Measurements from ENCODE around the gene TGFBRAP1.

Gene TGFBRAP1

DNA sequence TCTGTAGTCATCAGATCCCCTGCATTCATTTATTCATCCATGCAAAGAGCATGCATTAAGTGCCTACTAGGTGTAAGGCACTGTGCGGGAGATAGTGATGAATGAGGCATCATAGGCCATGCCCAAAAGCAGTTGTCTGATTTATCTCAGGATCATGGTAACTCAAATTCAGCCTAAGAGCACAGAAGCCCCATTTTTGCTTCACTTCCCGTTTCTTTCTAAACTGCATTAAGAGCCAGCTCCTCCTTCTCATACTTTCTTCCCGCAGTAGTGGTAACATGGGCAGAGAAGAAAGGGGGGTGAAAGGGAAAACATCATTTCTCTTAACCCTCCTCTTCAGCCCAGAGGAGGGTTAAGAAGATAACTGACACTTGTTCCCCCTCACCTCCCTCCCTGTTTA lies 85.1 kb downstream of the TGFBRAP1 start:
- no peak for FAIRE-seq
- DNase-seq (ENCODE audit: insufficient read length, low spot score) = no peak

DNA sequence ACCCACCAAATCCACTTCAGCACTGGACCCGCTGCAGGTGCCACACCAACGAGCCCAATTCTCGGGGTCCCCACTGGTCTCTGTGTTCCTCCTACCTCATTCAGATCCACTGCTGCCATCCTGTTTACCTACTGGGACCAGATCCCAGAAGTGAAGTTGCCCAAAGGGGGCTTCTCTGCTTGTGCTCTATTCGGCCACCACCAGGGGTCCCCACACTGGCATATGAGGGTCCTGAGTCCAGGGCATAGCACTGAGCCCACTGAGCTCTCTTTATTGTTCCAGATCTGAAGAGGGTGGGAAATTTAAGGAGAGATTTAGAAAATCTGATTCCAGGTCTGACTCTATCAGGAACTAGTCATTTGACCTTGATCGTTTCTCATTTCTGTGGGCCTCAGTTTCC lies 85.6 kb downstream of the TGFBRAP1 start:
- no peak for DNase-seq (ENCODE audit: insufficient read length, low spot score)
- FAIRE-seq = no peak

DNA sequence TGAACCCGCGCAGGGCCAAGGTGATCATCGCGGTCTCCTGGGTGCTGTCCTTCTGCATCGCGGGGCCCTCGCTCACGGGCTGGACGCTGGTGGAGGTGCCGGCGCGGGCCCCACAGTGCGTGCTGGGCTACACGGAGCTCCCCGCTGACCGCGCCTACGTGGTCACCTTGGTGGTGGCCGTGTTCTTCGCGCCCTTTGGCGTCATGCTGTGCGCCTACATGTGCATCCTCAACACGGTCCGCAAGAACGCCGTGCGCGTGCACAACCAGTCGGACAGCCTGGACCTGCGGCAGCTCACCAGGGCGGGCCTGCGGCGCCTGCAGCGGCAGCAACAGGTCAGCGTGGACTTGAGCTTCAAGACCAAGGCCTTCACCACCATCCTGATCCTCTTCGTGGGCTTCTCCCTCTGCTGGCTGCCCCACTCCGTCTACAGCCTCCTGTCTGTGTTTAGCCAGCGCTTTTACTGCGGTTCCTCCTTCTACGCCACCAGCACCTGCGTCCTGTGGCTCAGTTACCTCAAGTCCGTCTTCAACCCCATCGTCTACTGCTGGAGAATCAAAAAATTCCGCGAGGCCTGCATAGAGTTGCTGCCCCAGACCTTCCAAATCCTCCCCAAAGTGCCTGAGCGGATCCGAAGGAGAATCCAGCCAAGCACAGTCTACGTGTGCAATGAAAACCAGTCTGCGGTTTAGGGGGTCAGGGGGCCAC lies 87.1 kb downstream of the TGFBRAP1 start:
- DNase-seq (ENCODE audit: insufficient read length, low spot score) (no peak), FAIRE-seq (no peak)

DNA sequence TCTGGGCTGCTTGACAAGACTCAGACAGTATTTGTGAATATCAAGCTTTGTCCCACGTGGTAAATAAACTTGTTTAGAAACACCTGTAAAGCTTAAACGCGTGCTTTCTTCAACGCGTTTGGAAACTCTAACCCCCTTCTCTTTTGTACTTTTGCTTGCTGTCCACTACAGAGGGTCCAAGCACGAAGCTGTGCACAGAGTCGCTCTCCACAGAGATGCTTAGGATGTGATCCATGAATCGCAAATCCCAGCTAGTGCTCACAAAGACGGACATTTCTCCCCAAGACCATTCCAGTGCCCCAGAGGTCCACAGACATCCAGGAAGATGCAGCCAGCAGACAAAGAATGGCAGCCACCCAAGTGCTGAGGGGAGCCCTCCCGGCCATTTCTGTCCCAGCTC lies 88.1 kb downstream of the TGFBRAP1 start, which contains the start of gene GPR45:
Gene GPR45, plus strand, starts transcription at position 301 of the 400 bp plus-strand sequence. CDS start 116 bp downstream, outside the sequence.
- DNase-seq (ENCODE audit: insufficient read length, low spot score) (no peak), FAIRE-seq (no peak)

DNA sequence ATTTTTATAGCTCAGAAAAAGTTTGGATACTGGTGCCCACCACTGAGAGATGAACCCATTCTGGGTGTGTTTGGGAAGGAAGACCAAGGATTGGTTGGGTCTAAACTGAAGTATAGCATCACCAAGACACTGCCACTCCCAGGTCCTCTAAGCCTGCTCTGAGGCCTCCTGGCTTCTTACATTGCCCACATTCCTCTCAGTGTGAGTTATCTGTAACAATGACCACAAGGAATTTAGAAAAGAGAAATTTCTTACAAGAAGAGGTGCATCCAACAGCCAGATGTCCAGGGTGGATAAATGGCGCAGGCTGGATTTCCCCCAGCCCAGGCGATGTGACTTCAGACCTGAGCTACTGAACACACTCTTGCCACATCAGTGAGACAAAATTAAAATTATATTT lies 89.6 kb downstream of the TGFBRAP1 start:
- peak; percentile 87 for DNase-seq (ENCODE audit: insufficient read length, low spot score)
- FAIRE-seq = no peak

DNA sequence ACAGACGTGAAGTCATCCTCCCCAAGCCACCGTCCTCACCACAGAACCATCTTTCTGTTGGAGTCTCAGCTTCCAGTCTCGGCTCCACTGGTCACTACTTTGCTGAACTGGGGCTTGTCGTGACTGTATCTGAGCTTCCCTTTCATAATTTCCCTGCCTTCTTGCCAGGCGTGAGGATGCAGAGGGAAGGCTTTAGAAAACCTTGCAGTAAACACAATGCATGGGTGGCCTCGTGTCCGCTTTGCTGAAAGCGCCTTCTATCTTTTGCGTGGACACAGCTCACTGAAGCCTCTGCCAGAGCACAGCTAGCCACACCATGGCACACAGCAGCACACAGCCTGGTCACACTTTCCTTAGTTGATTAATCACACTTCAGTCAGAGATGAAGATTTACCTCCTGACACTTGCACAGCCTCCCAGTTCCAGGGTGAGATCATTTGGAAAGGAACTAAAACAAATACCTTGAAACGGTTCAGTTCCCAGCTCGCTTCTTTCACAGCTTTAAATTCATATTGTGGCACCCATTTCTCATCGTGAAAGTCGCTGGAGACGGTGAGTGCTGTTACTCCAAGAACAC lies 90.8 kb downstream of the TGFBRAP1 start:
- FAIRE-seq (no peak), DNase-seq (ENCODE audit: insufficient read length, low spot score) (no peak)

DNA sequence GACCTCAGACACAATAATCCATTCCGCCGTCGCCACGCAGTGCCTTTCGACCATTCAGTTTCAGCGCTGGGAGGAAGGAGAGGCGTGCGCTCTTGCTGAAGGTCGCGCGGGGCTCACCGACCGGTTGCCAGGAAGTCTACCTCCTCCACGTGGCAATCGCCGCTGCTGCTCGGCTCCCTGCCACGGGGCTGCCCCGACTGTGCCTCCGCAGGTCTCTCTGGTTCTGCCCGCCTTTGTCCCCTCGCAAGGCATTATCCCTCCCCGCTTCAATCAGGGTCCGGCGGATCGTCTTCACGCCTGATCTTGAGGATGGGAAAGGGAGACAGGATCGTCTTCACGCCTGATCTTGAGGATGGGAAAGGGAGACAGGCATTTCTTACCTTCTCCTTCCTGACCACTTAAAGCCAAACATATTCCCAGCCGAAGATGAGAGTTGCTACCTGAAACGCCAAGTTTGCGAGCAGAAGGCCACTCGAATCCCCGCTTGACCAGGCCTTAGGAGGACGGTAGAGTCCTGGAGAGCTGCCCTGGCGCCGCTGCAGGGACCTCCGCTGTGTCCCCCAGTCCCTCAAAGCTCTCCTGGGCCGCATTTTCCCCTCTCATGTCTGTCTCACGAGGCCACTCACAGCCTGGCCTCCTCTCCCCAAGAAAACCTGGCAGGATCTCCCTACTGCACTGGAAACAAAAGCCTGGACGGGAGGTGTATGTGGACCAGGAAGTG lies 92.3 kb downstream of the TGFBRAP1 start:
- FAIRE-seq (no peak), DNase-seq (ENCODE audit: insufficient read length, low spot score) (no peak)

DNA sequence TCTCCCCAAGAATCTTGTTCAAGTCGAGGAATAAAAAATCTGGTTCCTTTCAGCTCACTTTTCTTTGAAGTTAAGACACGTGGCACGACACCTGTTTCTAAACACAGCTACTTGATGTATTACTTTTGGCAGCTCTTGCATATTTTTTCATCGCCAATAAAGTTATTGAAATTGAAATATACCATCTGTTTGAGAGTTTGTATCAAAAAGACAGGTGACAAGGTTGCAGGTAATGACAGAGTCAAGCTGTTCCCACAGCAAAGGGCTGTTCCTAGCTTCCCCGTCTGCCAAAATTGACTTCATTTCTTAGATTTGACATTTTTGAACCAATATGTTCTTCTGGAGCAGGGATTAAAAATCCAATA lies 93.5 kb downstream of the TGFBRAP1 start:
- DNase-seq (ENCODE audit: insufficient read length, low spot score) (no peak), FAIRE-seq (no peak)

DNA sequence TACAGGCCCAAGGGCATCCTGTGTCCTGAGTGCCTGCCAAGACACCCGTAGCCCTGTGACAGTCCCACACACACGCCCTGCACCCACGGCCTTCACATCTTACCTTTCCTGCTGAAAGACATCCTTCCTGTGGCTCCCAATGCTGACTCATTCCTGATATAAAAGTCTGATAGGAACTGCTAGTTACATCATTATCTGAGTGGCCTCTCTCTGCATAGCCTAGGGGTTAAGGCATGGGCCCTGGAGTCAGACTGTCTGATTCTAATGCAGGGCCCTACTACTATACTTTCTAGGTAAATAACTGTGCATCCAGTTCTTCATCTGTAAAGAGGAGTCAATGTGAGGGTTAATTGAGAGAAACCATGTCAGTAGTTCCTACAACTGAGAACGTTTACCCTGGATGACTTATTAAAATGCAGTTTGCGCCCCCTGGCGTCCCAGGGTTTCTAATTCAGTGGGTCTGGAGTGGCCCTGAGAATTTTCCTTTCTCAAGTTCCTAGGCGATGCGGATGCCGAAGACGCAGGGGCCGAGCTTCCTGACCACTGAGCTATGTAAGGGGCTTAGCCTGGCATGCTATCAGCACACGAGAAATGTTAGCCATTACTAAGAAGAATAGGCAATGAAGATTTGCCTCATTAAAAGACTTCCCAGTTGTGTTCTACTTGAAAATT lies 94.0 kb downstream of the TGFBRAP1 start:
- DNase-seq (ENCODE audit: insufficient read length, low spot score) = peak; percentile 59
- no peak for FAIRE-seq

DNA sequence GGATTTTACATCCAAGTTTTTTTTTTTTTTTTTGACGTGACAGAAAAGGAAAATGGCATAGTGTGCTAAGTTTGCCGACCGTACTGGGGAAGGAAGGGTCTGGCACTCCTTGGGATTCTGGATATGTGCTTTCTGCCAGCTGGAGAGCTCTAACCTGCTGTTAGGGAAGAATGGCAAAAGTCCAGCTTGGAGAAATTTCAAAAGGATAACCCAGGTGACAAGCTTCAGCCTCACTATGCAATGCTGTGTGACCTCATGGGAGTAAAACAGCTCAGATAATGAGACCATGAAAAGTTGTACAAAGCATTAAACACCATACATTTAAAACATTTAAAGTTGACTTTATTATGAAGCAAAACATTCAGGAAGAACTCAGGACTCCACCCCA lies 98.3 kb downstream of the TGFBRAP1 start:
- no peak for DNase-seq (ENCODE audit: insufficient read length, low spot score)
- FAIRE-seq = no peak

DNA sequence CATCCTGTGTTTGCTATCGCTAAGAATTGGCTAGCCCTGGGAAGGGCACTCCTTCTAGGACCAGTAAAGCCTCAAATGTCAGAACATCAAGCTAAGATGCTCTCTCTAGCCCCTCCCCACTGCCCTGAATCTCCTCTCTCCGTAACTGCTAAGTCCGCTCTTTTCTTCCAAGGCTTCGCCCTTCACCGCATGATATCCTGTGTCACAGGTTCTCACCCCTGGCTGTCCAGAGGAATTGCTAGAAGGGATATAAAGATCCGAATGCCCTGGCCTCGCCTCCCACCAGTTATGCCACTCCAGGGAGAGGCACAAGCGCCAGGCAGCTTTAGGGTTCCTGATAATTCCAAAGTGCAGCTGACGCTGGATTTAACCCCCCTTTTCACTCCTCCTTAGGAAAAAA lies 105.1 kb downstream of the TGFBRAP1 start:
- DNase-seq (ENCODE audit: insufficient read length, low spot score) = no peak
- no peak for FAIRE-seq

DNA sequence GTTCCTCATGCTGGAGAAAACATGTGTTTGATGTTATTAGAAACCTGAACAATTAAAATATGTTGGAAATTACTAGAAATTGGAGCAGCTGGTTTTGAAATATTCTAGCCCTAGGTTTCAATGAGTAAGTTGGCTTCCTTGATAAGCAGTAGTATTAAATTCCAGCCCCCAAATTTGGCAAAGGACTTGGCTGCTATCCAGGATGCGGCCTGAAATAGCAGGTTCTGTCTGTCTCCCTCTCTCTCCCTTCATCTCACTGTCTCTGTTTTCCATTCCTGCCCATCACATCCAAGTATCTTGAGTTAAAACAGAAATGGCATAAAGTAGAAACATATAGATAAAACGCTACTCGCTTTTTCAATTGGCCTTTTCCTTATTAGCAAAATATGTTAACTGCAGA lies 108.9 kb downstream of the TGFBRAP1 start:
- no peak for DNase-seq (ENCODE audit: insufficient read length, low spot score)
- FAIRE-seq = no peak

DNA sequence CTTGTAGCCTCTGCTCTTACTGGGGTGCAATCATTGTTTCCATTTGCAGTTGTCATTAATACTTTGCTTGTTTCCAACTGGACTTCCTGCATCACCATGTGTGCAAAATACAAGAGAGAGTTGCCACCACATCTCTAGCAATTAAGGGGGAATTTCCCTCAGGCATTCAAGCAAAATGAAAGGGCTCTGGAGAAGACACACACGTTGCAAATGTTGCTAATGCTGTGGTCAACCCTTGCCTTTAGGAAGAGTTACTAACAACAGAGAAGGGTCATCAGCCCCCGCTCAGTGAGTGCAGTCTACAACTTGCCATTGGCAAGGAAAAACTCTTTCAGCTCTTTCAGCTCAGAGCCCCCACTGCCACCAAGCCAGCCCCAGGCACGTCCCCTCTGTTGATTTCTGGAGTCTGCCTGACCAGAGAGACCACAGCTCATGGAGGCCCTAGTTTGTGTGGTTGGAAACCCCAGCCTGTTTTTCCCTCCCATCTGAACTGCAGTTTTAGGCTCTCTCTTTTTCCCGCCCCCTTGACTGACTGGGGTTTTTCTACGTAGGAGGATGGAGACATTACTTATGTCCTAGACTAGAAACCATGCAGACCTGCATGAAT lies 113.8 kb downstream of the TGFBRAP1 start:
- FAIRE-seq = no peak
- no peak for DNase-seq (ENCODE audit: insufficient read length, low spot score)
